HepG2 (cell line): ENCODE data around the gene KLF6. TPM values are rescaled to one million over a fixed set of nuclear protein-coding genes. Genes with fewer than 3 reads are reported as not detected.
A peak's percentile ranks its signal among the peaks of the same experiment; 100 is the strongest.

Source experiments
- ATAC-seq: fragments of 200-7000 bp; cut with Tn5 transposase; 3 replicates; pipeline ENCODE4 v1.9.1; 2020; ENCODE audit warnings: mild to moderate bottlenecking, moderate library complexity
- BruUV-seq: library from RNA; stranded (reverse); fragments of 400-500 nt; replicated peaks from 2 replicates; lab custom pipeline; 2021; lab: Mats Ljungman, UMichigan
- CTCF ChIA-PET: fragments of 300-600 bp; formaldehyde crosslinking; extraction: SDS; loops from one replicate; lab custom pipeline; 2021; ENCODE audit warnings: low total read pairs, inconsistent platforms, low intra/inter-chr PET ratio; lab: Yijun Ruan, JAX
- POLR2A ChIA-PET: fragments of 350-600 bp; sonication (Branson Sonifier 250); formaldehyde crosslinking; loops from one replicate; lab custom pipeline; 2020; ENCODE audit warnings: antibody characterized with exemption, inconsistent platforms; lab: Yijun Ruan, JAX
- DNase-seq: peaks from one replicate; pipeline ENCODE4 v3.0.0-alpha.2; 2015; ENCODE audit warnings: low spot score
- FAIRE-seq: peaks from 3 replicates; lab custom pipeline; 2011; peaks lifted over from hg19 to GRCh38; lab: Jason Lieb, UNC
- H2AFZ ChIP-seq: one replicate; pipeline ENCODE4 v1.6.1; 2011; ENCODE audit warnings: low read length, inconsistent platforms
- H3K27ac ChIP-seq: fragments of 300-600 bp; 3 replicates; pipeline ENCODE4 v1.8.0; 2011; ENCODE audit warnings: mixed run types, mild to moderate bottlenecking, mixed read lengths, low read length, inconsistent platforms; ENCODE audit not compliant: insufficient read depth; ENCODE audit errors: extremely low read length
- H3K27me3 ChIP-seq, 2 experiments: fragments of 200-600 bp in 1 of 2; 2 replicates in 1 of 2; 3 replicates in 1 of 2; pipeline versions ENCODE4 v1.6.0 to v1.8.0; 2011; ENCODE audit warnings: low read length in 2 of 2, mild to moderate bottlenecking in 2 of 2, moderate library complexity in 2 of 2, inconsistent platforms in 1 of 2; ENCODE audit not compliant: insufficient read depth in 2 of 2, control insufficient read depth in 1 of 2
- H3K36me3 ChIP-seq, 2 experiments: fragments of 200-600 bp in 1 of 2; replicated peaks in 1 of 2; 2 replicates in 1 of 2; 3 replicates in 1 of 2; pipeline versions ENCODE4 v1.5.1 to v1.8.0; 2011; ENCODE audit warnings: low read length in 2 of 2, inconsistent platforms in 1 of 2; ENCODE audit not compliant: insufficient read depth in 2 of 2, control insufficient read depth in 1 of 2
- H3K4me1 ChIP-seq: 2 replicates; pipeline ENCODE4 v1.5.1; 2012; ENCODE audit warnings: low read length, inconsistent platforms; ENCODE audit not compliant: insufficient read depth
- H3K4me2 ChIP-seq: 2 replicates; pipeline ENCODE4 v1.6.0; 2011; ENCODE audit warnings: low read depth, low read length, inconsistent platforms
- H3K4me3 ChIP-seq, 3 experiments: fragments of 200-600 bp in 1 of 3; sonication (generic), shearing (Covaris generic) in 1 of 3; replicated peaks in 1 of 3; 2 replicates each; pipeline ENCODE4 v1.5.1; 2011 to 2016; ENCODE audit warnings: low read length in 3 of 3, inconsistent platforms in 2 of 3, low read depth in 2 of 3, mild to moderate bottlenecking in 2 of 3, control low read depth in 1 of 3, mixed read lengths in 1 of 3; ENCODE audit not compliant: insufficient read depth in 1 of 3
- H3K79me2 ChIP-seq: one replicate; pipeline ENCODE4 v1.6.1; 2011; ENCODE audit warnings: low read length, inconsistent platforms; ENCODE audit not compliant: insufficient read depth
- H3K9ac ChIP-seq: 2 replicates; pipeline ENCODE4 v1.6.0; 2011; ENCODE audit warnings: mild to moderate bottlenecking, low read depth, low read length, inconsistent platforms; ENCODE audit not compliant: insufficient read depth
- H3K9me3 ChIP-seq: 2 replicates; pipeline ENCODE4 v1.5.1; 2012; ENCODE audit warnings: mild to moderate bottlenecking, low read length
- H4K20me1 ChIP-seq: 2 replicates; pipeline ENCODE4 v1.6.0; 2011; ENCODE audit warnings: inconsistent platforms, mild to moderate bottlenecking, low read length, moderate library complexity; ENCODE audit not compliant: insufficient read depth
- ASH2L ChIP-seq: fragments of 300-600, 200-600 bp; sonication (generic); IDR thresholded peaks from 2 replicates; pipeline ENCODE4 v1.7.0; 2017; ENCODE audit warnings: low read depth, mild to moderate bottlenecking, moderate library complexity, mixed read lengths, low read length; ENCODE audit not compliant: insufficient read length
- CHD2 ChIP-seq: IDR thresholded peaks from 2 replicates; pipeline ENCODE4 v1.6.1; 2011; ENCODE audit warnings: low read depth, low read length, improper control_type of control experiment
- GTF2F1 ChIP-seq: fragments of 150-350 bp; IDR thresholded peaks from 2 replicates; pipeline ENCODE4 v1.6.1; 2014; ENCODE audit warnings: low read length
- IKZF4 ChIP-seq: sonication (generic); formaldehyde crosslinking; IDR thresholded peaks from 2 replicates; pipeline ENCODE4 v1.5.1; 2020; ENCODE audit warnings: borderline replicate concordance, mild to moderate bottlenecking, low read depth, missing genetic modification reagents; ENCODE audit errors: not compliant biosample characterization
- MAF1 ChIP-seq: sonication (generic); formaldehyde crosslinking; IDR thresholded peaks from 2 replicates; pipeline ENCODE4 v1.5.0; 2020; ENCODE audit warnings: missing genetic modification reagents, borderline replicate concordance
- MBNL3 ChIP-seq: fragments of 250-450 bp; sonication (Bioruptor Pico); conservative IDR thresholded peaks from 2 replicates; pipeline ENCODE4 v1.8.0; 2022; ENCODE audit warnings: mild to moderate bottlenecking, inconsistent platforms
- NCOA5 ChIP-seq: sonication (generic); formaldehyde crosslinking; IDR thresholded peaks from 2 replicates; pipeline ENCODE4 v1.4.0; 2020; ENCODE audit warnings: missing genetic modification reagents
- NCOR1 ChIP-seq: fragments of 200-600 bp; sonication (generic); IDR thresholded peaks from 2 replicates; pipeline ENCODE4 v1.7.0; 2017; ENCODE audit warnings: antibody characterized with exemption, low read length, borderline replicate concordance
- NPAS2 ChIP-seq: sonication (generic); formaldehyde crosslinking; IDR thresholded peaks from 2 replicates; pipeline ENCODE4 v1.8.0; 2022; ENCODE audit warnings: mild to moderate bottlenecking, missing genetic modification reagents, borderline replicate concordance
- SMAD1 ChIP-seq: sonication (generic); formaldehyde crosslinking; IDR thresholded peaks from 2 replicates; pipeline ENCODE4 v1.4.0; 2020; ENCODE audit warnings: missing genetic modification reagents, low read depth, mild to moderate bottlenecking, borderline replicate concordance
- SP4 ChIP-seq: sonication (generic); formaldehyde crosslinking; IDR thresholded peaks from 2 replicates; pipeline ENCODE4 v1.8.1; 2023; ENCODE audit warnings: mild to moderate bottlenecking, missing genetic modification reagents
- ZNF124 ChIP-seq: sonication (generic); formaldehyde crosslinking; IDR thresholded peaks from 2 replicates; pipeline ENCODE4 v1.4.0; 2020; ENCODE audit warnings: missing genetic modification reagents
- ZNF292 ChIP-seq: sonication (generic); formaldehyde crosslinking; IDR thresholded peaks from 2 replicates; pipeline ENCODE4 v1.8.1; 2022; ENCODE audit warnings: mild to moderate bottlenecking, low read depth, missing genetic modification reagents, borderline replicate concordance
- ZNF530 ChIP-seq: sonication (generic); formaldehyde crosslinking; IDR thresholded peaks from 2 replicates; pipeline ENCODE4 v1.5.0; 2020; ENCODE audit warnings: low read depth, mild to moderate bottlenecking, missing genetic modification reagents
- ZNF550 ChIP-seq: sonication (generic); formaldehyde crosslinking; IDR thresholded peaks from 2 replicates; pipeline ENCODE4 v1.4.0; 2020; ENCODE audit warnings: mild to moderate bottlenecking, missing genetic modification reagents, borderline replicate concordance
- ZNF761 ChIP-seq: sonication (generic); formaldehyde crosslinking; conservative IDR thresholded peaks from 2 replicates; pipeline ENCODE4 v1.4.0; 2020; ENCODE audit warnings: mild to moderate bottlenecking, missing genetic modification reagents
- ZNF816 ChIP-seq: sonication (generic); formaldehyde crosslinking; IDR thresholded peaks from 2 replicates; pipeline ENCODE4 v1.8.0; 2022; ENCODE audit warnings: missing genetic modification reagents, mild to moderate bottlenecking, borderline replicate concordance
- ZSCAN30 ChIP-seq: sonication (generic); formaldehyde crosslinking; IDR thresholded peaks from 2 replicates; pipeline ENCODE4 v1.5.0; 2020; ENCODE audit warnings: mild to moderate bottlenecking, missing genetic modification reagents
- WGBS: methylation state at CpG from one replicate; pipeline ENCODE4 v1.1.6; 2017; ENCODE audit warnings: low lambda C conversion rate; 5-methylcytosine and 5-hydroxymethylcytosine counted together
- in situ Hi-C: cut with HindIII; loops from 2 replicates; pipeline ENCODE4 v1.10.0; 2017; ENCODE audit warnings: low pct_unique_long_range_greater_than_20kb; ENCODE audit not compliant: extremely low pct_ligation_motif_present
- intact Hi-C: fragments of 100-400 bp; cut with micrococcal nuclease; formaldehyde crosslinking; loops from one replicate; pipeline ENCODE4 v1.10.0; 2022; ENCODE audit not compliant: unreplicated experiment
- polyA plus RNA-seq, 8 experiments: library from polyadenylated mRNA; depleted of rRNA in 3 of 8; stranded (reverse) in 7 of 8; unstranded in 1 of 8; fragments of >200 nt; fragmentation: Illumina TruSeq in 4 of 8; extraction: Trizol in 4 of 8; gene quantifications; 2 replicates each; pipeline versions ENCODE4 v1.2.1 to v1.2.3, GENCODE V29; 2011 to 2016; ENCODE audit warnings: low read depth in 4 of 8, missing spikeins in 1 of 8, mixed read lengths in 1 of 8; ENCODE audit not compliant: insufficient read depth in 1 of 8
- total RNA-seq, 5 experiments: library from RNA; depleted of rRNA; stranded (reverse); fragments of >200 nt; fragmentation: Illumina TruSeq; extraction: Trizol; gene quantifications; 2 replicates each; pipeline ENCODE4 v1.2.3, GENCODE V29; 2016; ENCODE audit warnings: low read depth in 1 of 5
- TF ChIP-seq, protein P1 (sequence below): sonication (generic); formaldehyde crosslinking; IDR thresholded peaks from 2 replicates; pipeline ENCODE4 v1.4.0; 2020; ENCODE audit warnings: missing genetic modification reagents, borderline replicate concordance
- TF ChIP-seq, protein P2 (sequence below): sonication (generic); formaldehyde crosslinking; IDR thresholded peaks from 2 replicates; pipeline ENCODE4 v1.8.0; 2023; ENCODE audit warnings: mild to moderate bottlenecking, missing genetic modification reagents

The KLF6 gene
- total and polyA plus RNA-seq, 2 of the 13 experiments (the other 11 are each of a cell fraction or from before 2014, with no cell fraction given), result 27.0 to 71.9 TPM

DNA sequence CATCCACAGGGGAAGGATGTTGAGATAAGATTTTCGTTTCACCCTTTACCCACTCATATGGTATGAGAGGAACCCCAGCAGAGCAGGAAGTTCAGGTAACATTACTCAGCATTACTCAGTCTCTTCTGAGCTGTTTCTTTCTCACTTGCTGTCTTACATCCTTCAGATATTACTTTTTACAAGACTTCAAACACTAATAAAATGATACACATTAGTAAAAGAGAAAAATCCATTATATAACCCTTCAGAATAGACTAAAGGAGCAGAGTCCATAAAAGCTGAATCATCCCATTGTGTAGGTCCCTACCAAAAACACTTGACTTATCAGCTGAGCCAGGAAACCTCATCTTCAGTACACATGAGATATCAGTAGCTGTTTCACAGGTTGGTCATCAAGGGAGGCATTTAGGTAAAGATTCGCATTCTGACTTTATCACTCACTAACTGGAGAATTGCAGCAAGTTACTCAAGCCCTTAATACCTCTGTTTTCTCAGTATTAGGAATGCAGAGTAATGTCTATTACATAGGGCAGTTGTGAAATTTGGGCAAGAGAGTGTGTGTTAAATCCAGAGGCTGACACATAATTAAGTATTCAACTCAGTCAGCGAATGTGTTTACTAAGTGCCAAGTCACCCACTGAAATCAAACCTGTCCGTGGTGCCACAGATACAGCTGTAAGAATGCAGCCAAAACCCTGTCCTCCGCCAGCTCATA is 44.7 kb downstream of the KLF6 start:
- ChIA-PET CTCF (no interaction called here), POLR2A (interaction anchor here (0.7 to 3.3 kb wide), 6 partner anchors 10 to 149 kb away, joined by 3 to 30 read pairs (median 4); partner anchors contain the start of gene KLF6)
- intact Hi-C loops (no loop called here), in situ Hi-C loops (no loop called here)
- Histone ChIP-seq H3K27ac (peak overlapping the region; percentile 67), H4K20me1 (no peaks in the 10 kb centered on the region), H3K4me1 (peaks cover 65% of the 10 kb centered on the region), H3K79me2 (no peaks in the 10 kb centered on the region), H2AFZ (no peak overlapping the region), H3K9ac (peak overlapping the region; percentile 43; the same call in 1 of the 2 replicates), H3K27me3 (no peaks in the 10 kb centered on the region), H3K36me3 (no peaks in the 10 kb centered on the region), H3K9me3 (no peaks in the 10 kb centered on the region), H3K4me3 (no peak overlapping the region), H3K4me2 (peak overlapping the region; percentile 54)
- 15% methylated on average over 5 of the region's 5 CpGs for WGBS
- ATAC-seq (peak; percentile 97), FAIRE-seq (peak; percentile 80), DNase-seq (peak; percentile 98)
- TSS peak; percentile 67 for BruUV-seq
- no peak for TF ChIP-seq ZNF530 (CRISPR knock-in tag)
- TF ChIP-seq CHD2, result no peak
- no peak for TF ChIP-seq MAF1 (CRISPR knock-in tag)
- no peak for TF ChIP-seq GTF2F1
- no peak for TF ChIP-seq ZNF761 (CRISPR knock-in tag)
- no peak for TF ChIP-seq ASH2L
- TF ChIP-seq NPAS2 (CRISPR knock-in tag), result no peak
- no peak for TF ChIP-seq ZNF550 (CRISPR knock-in tag)
- no peak for TF ChIP-seq MBNL3 (CRISPR knock-in tag)
- peak; percentile 38; the same call in 1 of the 2 replicates for TF ChIP-seq NCOR1
- TF ChIP-seq SMAD1 (CRISPR knock-in tag), result no peak
- TF ChIP-seq ZNF124, result no peak
- TF ChIP-seq, protein P1, sequence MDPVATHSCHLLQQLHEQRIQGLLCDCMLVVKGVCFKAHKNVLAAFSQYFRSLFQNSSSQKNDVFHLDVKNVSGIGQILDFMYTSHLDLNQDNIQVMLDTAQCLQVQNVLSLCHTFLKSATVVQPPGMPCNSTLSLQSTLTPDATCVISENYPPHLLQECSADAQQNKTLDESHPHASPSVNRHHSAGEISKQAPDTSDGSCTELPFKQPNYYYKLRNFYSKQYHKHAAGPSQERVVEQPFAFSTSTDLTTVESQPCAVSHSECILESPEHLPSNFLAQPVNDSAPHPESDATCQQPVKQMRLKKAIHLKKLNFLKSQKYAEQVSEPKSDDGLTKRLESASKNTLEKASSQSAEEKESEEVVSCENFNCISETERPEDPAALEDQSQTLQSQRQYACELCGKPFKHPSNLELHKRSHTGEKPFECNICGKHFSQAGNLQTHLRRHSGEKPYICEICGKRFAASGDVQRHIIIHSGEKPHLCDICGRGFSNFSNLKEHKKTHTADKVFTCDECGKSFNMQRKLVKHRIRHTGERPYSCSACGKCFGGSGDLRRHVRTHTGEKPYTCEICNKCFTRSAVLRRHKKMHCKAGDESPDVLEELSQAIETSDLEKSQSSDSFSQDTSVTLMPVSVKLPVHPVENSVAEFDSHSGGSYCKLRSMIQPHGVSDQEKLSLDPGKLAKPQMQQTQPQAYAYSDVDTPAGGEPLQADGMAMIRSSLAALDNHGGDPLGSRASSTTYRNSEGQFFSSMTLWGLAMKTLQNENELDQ (CRISPR knock-in tag), result no peak
- TF ChIP-seq SP4 (CRISPR knock-in tag), result no peak
- TF ChIP-seq IKZF4 (CRISPR knock-in tag), result no peak
- TF ChIP-seq, protein P2, sequence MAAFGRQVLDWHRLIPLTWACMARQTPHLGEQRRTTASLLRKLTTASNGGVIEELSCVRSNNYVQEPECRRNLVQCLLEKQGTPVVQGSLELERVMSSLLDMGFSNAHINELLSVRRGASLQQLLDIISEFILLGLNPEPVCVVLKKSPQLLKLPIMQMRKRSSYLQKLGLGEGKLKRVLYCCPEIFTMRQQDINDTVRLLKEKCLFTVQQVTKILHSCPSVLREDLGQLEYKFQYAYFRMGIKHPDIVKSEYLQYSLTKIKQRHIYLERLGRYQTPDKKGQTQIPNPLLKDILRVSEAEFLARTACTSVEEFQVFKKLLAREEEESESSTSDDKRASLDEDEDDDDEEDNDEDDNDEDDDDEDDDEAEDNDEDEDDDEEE (CRISPR knock-in tag), result no peak
- TF ChIP-seq ZNF292, result no peak
- no peak for TF ChIP-seq NCOA5 (CRISPR knock-in tag)
- TF ChIP-seq ZNF816 (CRISPR knock-in tag), result no peak
- TF ChIP-seq ZSCAN30 (CRISPR knock-in tag), result no peak
